GM19043 (cell line): Measurements from ENCODE around the gene BACH1.

ENCODE experiments used
- ATAC-seq: cut with Tn5 transposase; IDR thresholded peaks from one replicate; pipeline ENCODE4 v1.9.1; 2021; ENCODE audit warnings: low read depth; ENCODE audit not compliant: unreplicated experiment

The BACH1 gene

GRCh38 chr21:29290240-29290639 is 8.5 kb upstream of the BACH1 start:
- no peak for ATAC-seq

DNA sequence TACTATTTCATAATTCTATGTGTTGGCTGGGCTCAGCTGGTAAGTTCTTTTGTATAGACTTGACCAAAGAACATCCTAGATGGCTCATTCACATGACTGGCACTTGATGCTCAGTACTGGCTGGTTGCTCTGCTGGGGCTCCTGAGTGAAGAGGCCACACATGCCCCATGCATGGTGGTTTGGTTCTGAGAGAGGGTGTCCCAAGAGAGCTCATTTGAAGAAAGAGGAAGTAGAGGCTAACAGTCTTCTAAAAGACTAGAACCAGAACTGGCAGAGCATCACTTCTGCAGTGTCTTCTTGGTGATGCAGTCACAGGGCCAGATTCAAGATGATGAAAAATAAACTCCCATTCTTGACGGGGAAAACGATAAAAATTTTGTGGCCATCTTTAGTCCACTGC is 5.2 kb upstream of the BACH1 start:
- ATAC-seq: peak; percentile 84

GRCh38 chr21:29295066-29295650 is 3.6 kb upstream of the BACH1 start:
- ATAC-seq: no peak

DNA sequence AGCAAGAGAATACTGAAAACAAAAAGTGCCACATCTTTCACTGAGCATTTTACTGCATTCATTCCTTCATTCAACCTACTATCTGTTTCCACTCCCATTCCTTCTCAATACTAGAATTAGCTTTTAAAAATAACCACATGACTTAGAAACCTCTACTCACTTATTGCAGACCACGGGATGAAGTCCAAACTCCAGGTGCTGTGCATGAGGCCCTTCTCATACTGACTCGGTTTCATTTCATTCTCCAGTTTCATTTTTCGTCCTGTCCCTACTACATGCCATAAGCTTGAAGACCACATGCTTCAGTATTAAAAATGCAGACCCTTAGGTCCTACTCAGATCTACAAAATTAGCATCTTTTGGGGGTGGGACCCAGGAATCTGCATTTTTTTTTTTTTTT is 2.3 kb upstream of the BACH1 start:
- no peak for ATAC-seq

GRCh38 chr21:29297483-29298347 is 1.0 kb upstream of the BACH1 start:
- no peak for ATAC-seq

GRCh38 chr21:29299046-29299915 is 559 bp downstream of the BACH1 start:
- no peak for ATAC-seq

DNA sequence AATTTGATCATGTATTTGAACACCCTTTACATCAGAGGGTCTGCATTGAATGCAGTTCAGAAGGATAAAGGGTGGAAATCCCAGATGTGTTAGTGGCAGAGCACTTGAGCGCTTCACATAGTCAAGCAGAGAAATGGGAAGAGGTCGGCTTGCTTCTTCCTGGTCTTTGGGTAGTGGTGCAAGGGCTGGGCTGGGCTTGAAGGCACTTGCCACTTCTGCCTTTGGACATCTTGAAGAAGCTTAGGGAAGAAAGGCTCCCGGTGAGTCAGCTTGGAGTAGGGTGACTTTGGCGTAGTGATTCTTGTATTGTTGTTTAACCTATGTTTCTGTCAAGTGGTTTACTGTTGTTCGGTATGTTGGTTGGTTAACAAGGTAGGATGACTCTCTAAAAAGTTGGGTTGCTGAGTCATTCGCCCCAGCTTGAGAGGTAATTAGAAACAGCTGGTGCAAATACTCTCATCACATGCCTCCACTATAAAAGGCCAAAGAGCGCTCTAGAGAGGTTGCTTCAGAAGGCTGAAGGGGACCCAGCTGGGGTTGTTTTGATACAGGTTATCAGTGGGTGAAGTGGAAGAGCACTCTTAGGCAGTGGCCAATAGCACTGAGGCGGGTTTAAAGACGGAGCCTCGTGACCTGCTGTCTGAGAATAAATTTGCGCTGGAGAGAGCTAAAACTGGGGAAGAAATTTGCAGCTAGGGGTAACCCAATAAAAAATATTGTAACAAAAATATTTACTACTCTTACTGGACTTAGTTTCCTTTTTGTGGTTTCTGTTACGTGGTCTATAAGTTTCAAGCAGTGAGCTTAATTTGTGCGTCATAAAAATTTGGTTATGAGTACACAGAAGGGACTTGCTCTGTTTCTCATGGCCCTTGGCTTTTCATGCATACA is 1.4 kb downstream of the BACH1 start:
- peak; percentile 77 for ATAC-seq

DNA sequence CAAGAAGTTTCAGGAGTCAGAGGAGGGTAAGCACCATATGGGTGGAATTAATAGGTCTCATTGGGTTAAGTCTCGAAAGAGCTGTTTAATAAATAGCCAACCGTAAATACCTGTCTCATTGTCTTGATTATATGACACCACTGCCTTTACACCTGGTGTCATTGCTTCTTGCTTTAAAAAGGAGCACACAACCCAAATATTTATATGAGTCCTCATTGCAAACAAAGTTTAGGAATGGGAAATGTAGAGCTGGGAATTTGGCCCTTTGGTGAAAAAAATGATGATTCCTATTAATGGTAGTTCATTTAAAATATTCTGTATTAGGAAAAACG is 2.1 kb downstream of the BACH1 start:
- no peak for ATAC-seq

- no peak for ATAC-seq
Observed at GRCh38 chr21:29301691-29302090, 3.0 kb downstream of the BACH1 start.

DNA sequence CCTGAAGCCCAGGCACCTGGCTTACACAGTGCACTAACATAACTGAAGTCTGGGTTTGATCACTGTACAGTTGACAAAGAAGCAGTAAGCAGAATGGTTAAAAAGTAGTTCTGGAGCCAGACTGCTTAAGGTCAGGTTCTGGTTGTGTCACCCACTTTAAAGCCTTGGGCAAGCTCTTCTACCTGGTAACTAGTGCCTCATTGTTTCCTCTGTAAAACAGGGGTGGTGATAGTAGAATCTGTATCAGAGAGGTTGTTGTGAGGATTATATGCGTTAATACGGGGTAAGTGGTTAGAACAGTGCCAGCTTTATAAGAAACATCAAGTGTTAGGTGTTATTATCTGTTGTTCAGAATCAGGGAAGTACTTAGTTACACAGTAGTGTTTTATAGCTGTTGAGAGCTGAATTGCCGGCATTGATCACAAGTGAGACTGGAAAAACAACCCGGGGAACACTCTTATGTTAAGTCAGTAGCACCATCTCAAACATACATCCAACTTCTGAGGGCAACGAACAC is 3.7 kb downstream of the BACH1 start:
- no peak for ATAC-seq

DNA sequence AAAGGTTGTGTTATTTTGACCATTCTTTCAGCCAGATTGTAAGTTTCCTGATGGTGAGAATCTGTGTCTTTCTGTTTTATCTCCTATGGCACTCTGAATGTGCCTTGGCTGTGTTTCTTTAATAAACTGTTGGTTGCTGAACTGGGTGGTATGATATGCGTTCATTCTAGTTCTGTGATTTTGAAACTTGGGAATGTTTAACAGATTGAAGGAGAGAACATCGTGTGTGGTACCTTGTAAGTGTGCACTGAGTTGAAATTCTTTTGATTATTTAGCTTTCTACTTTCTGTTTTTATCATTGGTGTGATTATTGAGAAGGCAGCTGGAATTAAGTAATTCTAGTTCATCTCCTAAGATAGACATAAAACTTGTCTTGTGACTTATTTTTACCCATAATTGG is 4.6 kb downstream of the BACH1 start:
- no peak for ATAC-seq

GRCh38 chr21:29304597-29304996 is 5.9 kb downstream of the BACH1 start:
- ATAC-seq: no peak

GRCh38 chr21:29305068-29305467 is 6.3 kb downstream of the BACH1 start:
- no peak for ATAC-seq

DNA sequence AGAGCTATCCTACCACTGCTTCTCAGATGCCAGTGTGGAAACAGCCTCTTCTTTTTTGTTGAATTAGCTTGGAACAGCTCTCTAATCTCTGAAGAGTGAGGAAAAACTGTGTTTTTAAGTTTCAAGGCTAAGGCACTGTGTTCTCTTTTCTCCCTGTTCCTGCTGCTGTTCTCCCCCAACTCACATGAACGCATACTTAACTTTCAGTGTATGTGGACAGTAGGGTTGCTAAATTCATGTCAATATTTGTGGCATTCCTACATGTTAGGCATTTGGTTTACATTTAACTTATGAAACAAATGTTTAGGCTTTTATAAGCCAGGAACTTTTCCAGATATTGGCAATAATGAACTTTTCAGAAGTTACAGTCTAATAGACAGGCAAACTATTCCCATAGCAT is 6.8 kb downstream of the BACH1 start:
- no peak for ATAC-seq

DNA sequence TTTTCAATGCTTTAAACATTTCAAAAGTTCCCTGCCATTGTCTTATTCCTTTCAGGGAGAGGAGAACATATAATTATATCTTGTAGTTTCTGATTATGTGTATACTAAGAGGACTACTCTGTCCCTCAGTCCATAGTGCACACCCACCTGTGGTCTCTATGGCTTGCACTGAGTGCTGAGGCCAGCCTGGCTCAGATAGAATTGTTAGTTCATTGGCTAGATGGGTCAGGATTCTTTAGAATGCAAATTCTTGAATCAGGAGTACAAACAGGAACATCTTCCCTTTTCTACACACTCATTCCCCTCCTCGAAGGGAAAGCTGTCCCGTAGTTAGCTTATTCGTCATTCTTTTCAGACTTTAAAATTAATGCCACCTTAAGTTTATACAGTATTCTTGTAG is 8.2 kb downstream of the BACH1 start:
- no peak for ATAC-seq

GRCh38 chr21:29307718-29308455 is 9.2 kb downstream of the BACH1 start:
- ATAC-seq: no peak

DNA sequence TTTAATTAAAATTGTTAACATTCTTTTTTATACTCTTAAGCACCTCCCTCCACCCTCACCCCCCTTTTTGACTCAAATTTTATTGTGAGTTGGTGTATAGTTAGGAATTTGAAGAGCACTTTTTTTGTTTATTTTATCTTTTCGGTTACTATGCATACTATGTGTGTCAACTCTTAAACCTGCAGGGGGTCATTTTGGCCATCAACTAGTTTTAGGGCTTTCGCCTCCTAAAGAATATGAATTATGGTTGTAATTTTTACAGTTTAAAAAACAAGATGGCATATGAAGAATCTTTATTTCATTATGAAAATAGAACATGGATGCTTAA is 9.7 kb downstream of the BACH1 start:
- no peak for ATAC-seq

DNA sequence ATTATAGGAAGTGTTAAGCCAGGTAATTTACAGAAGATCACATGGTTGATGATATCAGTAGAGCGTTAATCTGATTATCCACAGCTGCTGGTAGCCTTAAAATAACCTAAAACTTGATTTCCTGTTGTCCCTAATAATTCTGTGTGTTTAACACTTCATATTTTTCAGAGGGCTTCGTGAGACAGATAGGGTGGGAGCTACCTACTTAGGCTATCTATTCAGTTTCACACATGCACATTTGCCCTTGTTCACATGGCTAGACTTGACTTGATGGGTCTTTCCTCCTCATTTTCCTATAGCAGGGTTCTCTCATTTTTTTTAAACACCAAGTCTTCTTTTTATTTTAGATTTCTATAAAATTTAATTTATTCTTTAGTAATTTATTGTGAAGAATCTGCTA is 11.0 kb downstream of the BACH1 start:
- ATAC-seq: no peak

GRCh38 chr21:29311802-29312201 is 13.1 kb downstream of the BACH1 start:
- no peak for ATAC-seq

- ATAC-seq: no peak
Observed at GRCh38 chr21:29312981-29313380, 14.3 kb downstream of the BACH1 start.
